T47D (cell line): ENCODE data around the gene PIPOX.

Source experiments
- DNase-seq, 2 experiments: peaks; one replicate each; pipeline versions ENCODE4 v3.0.0 to v3.0.0-alpha.2; 2011 to 2012; ENCODE audit warnings: low read depth in 1 of 2, low spot score in 1 of 2
- JUND ChIP-seq: IDR thresholded peaks from 2 replicates; pipeline ENCODE4 v1.6.1; 2012; ENCODE audit warnings: low read depth
- in situ Hi-C: cut with HindIII; loops from 2 replicates; pipeline ENCODE4 v1.10.0; 2016; ENCODE audit warnings: low sequenced_read_pairs, low pct_unique_long_range_greater_than_20kb

PIPOX gene

DNA sequence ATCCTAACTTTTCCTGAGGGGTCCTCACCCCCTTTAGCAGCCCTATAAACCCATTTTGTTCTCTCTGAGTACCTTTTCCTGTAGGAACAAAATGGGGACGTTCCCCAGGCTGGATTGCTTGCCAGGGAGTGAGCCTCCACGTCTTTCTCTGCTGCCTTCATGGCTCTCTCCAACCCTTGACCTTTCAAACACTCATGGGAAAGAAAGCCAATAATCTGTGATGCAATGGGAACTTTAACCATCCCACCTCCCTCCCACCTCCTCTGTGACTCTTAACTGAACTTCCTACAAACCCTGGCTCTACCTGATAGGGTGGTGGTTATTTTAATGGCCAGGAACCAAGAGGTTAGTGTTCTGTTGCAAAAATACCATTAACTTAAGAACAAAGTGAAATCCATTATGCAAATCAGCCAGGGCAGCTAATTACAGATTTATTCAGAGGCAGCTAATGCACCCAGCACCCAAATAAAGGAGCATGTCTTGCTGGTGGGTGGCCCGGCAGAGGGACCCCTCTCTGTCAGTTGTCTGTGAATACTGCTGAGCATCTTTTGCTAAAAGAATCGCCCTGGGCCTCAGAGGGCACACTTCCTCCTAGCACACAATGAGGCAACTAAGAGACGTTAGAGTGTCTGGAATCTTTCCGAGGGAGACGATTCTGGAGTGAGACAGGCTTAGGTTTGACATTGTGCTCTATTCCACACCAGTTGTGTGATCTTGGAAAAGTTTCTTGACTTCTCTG, 3.0 kb downstream of the PIPOX start:
- in situ Hi-C loops = no loop called here
- no peak for TF ChIP-seq JUND
- no peak for DNase-seq

DNA sequence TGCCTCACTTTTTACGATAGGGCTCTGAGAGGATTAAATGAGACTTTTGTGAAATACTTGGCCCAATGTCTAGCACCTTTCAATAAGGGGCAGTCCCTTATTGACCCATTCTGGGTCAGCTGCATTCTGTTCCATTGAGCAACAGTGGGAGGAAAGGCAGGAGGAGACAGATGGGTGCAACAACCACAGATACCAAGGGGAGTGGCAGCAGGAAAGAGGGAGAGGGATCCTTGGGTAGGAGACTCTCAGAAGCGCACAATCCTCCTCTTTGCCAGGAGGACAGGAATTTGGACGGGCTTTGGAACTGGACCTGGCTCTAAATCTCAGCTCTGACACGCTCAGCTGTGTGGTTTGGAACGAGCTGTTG, 3.5 kb downstream of the PIPOX start:
- no peak for DNase-seq
- no peak for TF ChIP-seq JUND
- in situ Hi-C loops = no loop called here

GRCh38 chr17:29048440-29049368, 5.8 kb downstream of the PIPOX start:
- TF ChIP-seq JUND = no peak
- no peak for DNase-seq
- in situ Hi-C loops = no loop called here

- in situ Hi-C loops = no loop called here
- no peak for DNase-seq
Measured at GRCh38 chr17:29049541-29050145, 6.7 kb downstream of the PIPOX start.

GRCh38 chr17:29050176-29050575, 7.2 kb downstream of the PIPOX start:
- DNase-seq = no peak
- no peak for TF ChIP-seq JUND
- in situ Hi-C loops = no loop called here

More at GRCh38 chr17:29049541-29050145, 6.7 kb downstream of the PIPOX start:
- no peak for TF ChIP-seq JUND

- no peak for TF ChIP-seq JUND
- in situ Hi-C loops = no loop called here
- DNase-seq = no peak
Measured at GRCh38 chr17:29051194-29051593, 8.3 kb downstream of the PIPOX start.

GRCh38 chr17:29051731-29052130, 8.8 kb downstream of the PIPOX start:
- TF ChIP-seq JUND = no peak

GRCh38 chr17:29054835-29055234, 11.9 kb downstream of the PIPOX start:
- in situ Hi-C loops = no loop called here

More at GRCh38 chr17:29051731-29052130, 8.8 kb downstream of the PIPOX start:
- DNase-seq = no peak
- in situ Hi-C loops = no loop called here

GRCh38 chr17:29057361-29057760, 14.4 kb downstream of the PIPOX start:
- DNase-seq = no peak
- no peak for TF ChIP-seq JUND
- in situ Hi-C loops = no loop called here

More at GRCh38 chr17:29054835-29055234, 11.9 kb downstream of the PIPOX start:
- DNase-seq = no peak
- TF ChIP-seq JUND = no peak

- in situ Hi-C loops = no loop called here
- DNase-seq = no peak
- no peak for TF ChIP-seq JUND
Measured at GRCh38 chr17:29058391-29058790, 15.4 kb downstream of the PIPOX start.

- in situ Hi-C loops = no loop called here
- DNase-seq = peak in 1 of 2 experiments; percentile 32
- TF ChIP-seq JUND = no peak
Measured at GRCh38 chr17:29059281-29059680, 16.3 kb downstream of the PIPOX start.

DNA sequence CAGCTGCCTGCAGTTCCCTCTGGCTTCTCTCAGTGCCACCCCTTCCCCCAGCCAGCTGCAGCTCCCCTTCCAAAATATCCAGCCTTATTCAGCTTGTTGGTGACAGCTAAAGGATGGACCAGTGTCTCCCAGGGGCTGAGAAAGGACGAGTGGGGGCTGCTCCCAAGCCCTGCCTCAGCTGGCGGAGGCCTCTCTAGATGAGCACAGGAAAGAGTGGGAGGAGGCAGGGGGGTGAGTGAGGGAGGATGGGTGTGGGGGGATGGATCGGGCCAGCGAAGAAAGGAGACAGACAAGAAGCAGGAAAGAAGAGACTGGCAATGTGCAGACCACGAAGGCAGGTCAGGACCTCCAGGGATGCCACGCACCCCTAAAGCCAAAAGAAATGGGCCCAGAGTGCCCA, 17.5 kb downstream of the PIPOX start:
- no peak for DNase-seq
- TF ChIP-seq JUND = no peak
- in situ Hi-C loops = no loop called here

GRCh38 chr17:29061036-29061435, 18.1 kb downstream of the PIPOX start:
- in situ Hi-C loops = no loop called here
- no peak for DNase-seq
- TF ChIP-seq JUND = no peak
